NCI-H524 (cell line): ENCODE data around the gene LPIN2.
"Not testable (repeated sequence)": the region's sequence is repeated elsewhere in the genome, so short reads cannot be mapped to it uniquely, and the experiment has no call there.

Source experiments
- DNase-seq, 2 experiments: peaks; one replicate each; lab custom pipeline; 2025; lab: John Stamatoyannopoulos, UW

Gene LPIN2

GRCh38 chr18:3044931-3045698, 32.2 kb upstream of the LPIN2 start:
- DNase-seq = peak; percentile 77 to 89

- DNase-seq = no peak
These were observed 29.4 kb upstream of the LPIN2 start for GRCh38 chr18:3042379-3042778.

- DNase-seq = peak; percentile 53 to 88
These were observed 28.9 kb upstream of the LPIN2 start for GRCh38 chr18:3041843-3042242.

- no peak for DNase-seq
These were observed 27.9 kb upstream of the LPIN2 start for GRCh38 chr18:3040881-3041280.

GRCh38 chr18:3040173-3040572, 27.2 kb upstream of the LPIN2 start:
- no peak for DNase-seq

GRCh38 chr18:3037423-3037915, 24.5 kb upstream of the LPIN2 start:
- no peak for DNase-seq

GRCh38 chr18:3036108-3036507, 23.2 kb upstream of the LPIN2 start:
- DNase-seq = no peak

GRCh38 chr18:3035635-3036034, 22.7 kb upstream of the LPIN2 start:
- DNase-seq = no peak

- DNase-seq = no peak
These were observed 19.8 kb upstream of the LPIN2 start for GRCh38 chr18:3032721-3033120.

- no peak for DNase-seq
These were observed 16.4 kb upstream of the LPIN2 start for GRCh38 chr18:3029215-3029952.

GRCh38 chr18:3028115-3028514, 15.2 kb upstream of the LPIN2 start:
- DNase-seq = not testable (repeated sequence)

GRCh38 chr18:3027370-3027891, 14.5 kb upstream of the LPIN2 start:
- DNase-seq = no peak

GRCh38 chr18:3025544-3025943, 12.6 kb upstream of the LPIN2 start:
- DNase-seq = no peak

- DNase-seq = not testable (repeated sequence)
These were observed 10.7 kb upstream of the LPIN2 start for GRCh38 chr18:3023603-3024002.

- DNase-seq = no peak
These were observed 3.8 kb upstream of the LPIN2 start for GRCh38 chr18:3016585-3017297.

- no peak for DNase-seq
These were observed 2.9 kb upstream of the LPIN2 start for GRCh38 chr18:3015851-3016250.

- no peak for DNase-seq
These were observed 2.3 kb upstream of the LPIN2 start for GRCh38 chr18:3015204-3015592.

- no peak for DNase-seq
These were observed 1.7 kb upstream of the LPIN2 start for GRCh38 chr18:3014503-3015203.

GRCh38 chr18:3012136-3013023, 564 bp downstream of the LPIN2 start:
- DNase-seq = peak in 1 of 2 experiments; percentile 58

GRCh38 chr18:3010086-3010485, 2.9 kb downstream of the LPIN2 start:
- no peak for DNase-seq

- DNase-seq = no peak
These were observed 4.4 kb downstream of the LPIN2 start for GRCh38 chr18:3008541-3008940.
